ENCODE measurements around the gene HACD3. TPM values are rescaled to one million over a fixed set of nuclear protein-coding genes. Genes with fewer than 3 reads are reported as not detected.
A peak's percentile ranks its signal among the peaks of the same experiment; 100 is the strongest.

Gene HACD3
- total and polyA plus RNA-seq, 9 of the 15 experiments (the other 6 are each of a cell fraction or from before 2014, with no cell fraction given), result 48.1 to 117 (median 72.8) TPM

DNA sequence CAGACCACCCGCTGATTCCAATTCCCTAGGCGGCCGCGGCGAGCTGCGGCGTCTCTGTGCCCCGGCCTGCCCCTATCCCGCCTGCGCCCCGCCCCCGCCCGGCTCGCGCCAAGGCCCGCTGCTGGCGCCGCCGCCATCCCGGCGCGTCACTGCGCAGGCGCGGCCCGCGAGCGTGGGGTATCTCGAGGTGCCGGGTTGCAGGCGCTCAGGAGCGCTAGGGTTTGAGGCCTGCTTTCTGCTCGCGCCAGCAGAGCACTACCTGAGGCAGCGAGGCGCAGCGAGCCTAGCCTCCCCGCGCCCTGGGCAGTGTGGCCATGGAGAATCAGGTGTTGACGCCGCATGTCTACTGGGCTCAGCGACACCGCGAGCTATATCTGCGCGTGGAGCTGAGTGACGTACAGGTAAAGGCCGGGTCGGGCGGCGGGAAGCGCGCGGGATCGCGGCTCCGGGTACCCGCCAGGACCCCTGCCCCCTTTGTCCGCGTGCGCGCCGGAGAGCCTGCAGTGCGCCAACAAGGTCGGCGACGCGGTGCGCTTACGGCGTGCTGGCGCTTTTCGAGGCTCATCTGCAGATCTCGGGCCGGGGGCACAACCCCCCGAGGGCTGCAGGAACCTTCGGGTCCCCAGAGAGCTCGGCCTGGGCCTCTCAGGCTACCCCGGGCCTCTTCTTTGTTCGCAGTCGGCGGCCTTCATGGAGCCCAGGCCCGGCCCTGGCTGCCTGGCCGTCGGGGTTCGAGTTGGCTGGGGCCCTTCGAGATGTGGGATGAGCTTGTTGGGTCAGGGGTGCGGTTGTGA lies at the start of gene HACD3 (continued):
- TF ChIP-seq, protein P1, sequence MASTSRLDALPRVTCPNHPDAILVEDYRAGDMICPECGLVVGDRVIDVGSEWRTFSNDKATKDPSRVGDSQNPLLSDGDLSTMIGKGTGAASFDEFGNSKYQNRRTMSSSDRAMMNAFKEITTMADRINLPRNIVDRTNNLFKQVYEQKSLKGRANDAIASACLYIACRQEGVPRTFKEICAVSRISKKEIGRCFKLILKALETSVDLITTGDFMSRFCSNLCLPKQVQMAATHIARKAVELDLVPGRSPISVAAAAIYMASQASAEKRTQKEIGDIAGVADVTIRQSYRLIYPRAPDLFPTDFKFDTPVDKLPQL (IDR thresholded peaks at IDR 0.05; ENCODE audit: extremely low read depth, insufficient read length), result no peak
- no peak for TF ChIP-seq POLR3A (IDR thresholded peaks at IDR 0.05; ENCODE audit: borderline replicate concordance, extremely low read depth, insufficient read depth, insufficient read length)
- TF ChIP-seq, protein P2, sequence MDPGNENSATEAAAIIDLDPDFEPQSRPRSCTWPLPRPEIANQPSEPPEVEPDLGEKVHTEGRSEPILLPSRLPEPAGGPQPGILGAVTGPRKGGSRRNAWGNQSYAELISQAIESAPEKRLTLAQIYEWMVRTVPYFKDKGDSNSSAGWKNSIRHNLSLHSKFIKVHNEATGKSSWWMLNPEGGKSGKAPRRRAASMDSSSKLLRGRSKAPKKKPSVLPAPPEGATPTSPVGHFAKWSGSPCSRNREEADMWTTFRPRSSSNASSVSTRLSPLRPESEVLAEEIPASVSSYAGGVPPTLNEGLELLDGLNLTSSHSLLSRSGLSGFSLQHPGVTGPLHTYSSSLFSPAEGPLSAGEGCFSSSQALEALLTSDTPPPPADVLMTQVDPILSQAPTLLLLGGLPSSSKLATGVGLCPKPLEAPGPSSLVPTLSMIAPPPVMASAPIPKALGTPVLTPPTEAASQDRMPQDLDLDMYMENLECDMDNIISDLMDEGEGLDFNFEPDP (CRISPR knock-in tag; IDR thresholded peaks at IDR 0.05), result 0 out of 2 replicates have a peak, but pooled peaks have one; percentile 53
- no peak for TF ChIP-seq FIP1L1 (IDR thresholded peaks at IDR 0.05; ENCODE audit: low read depth, low read length, poor library complexity, severe bottlenecking)
- TF ChIP-seq BRD4 (IDR thresholded peaks at IDR 0.05), result 0 out of 2 replicates have a peak, but pooled peaks have one; percentile 52
- 0 out of 2 replicates have a peak, but pooled peaks have one; percentile 55 for TF ChIP-seq GATAD2B (IDR thresholded peaks at IDR 0.05; ENCODE audit: borderline replicate concordance)
- TF ChIP-seq ESRRB (CRISPR knock-in tag; IDR thresholded peaks at IDR 0.05; ENCODE audit: borderline replicate concordance), result no peak
- no peak for TF ChIP-seq MEF2A (IDR thresholded peaks at IDR 0.05; ENCODE audit: control insufficient read depth, low read depth, low read length)
- peak; percentile 71; the same call in 1 of the 2 replicates for TF ChIP-seq IRF2 (CRISPR knock-in tag; IDR thresholded peaks at IDR 0.05)
- peak; percentile 60 for TF ChIP-seq POLR2B (IDR thresholded peaks at IDR 0.05; ENCODE audit: low read depth, partially characterized antibody)
- TF ChIP-seq NR2C1 (IDR thresholded peaks at IDR 0.05), result no peak
- TF ChIP-seq NR2C1 (tag; IDR thresholded peaks at IDR 0.05), result no peak
- TF ChIP-seq, protein P3, sequence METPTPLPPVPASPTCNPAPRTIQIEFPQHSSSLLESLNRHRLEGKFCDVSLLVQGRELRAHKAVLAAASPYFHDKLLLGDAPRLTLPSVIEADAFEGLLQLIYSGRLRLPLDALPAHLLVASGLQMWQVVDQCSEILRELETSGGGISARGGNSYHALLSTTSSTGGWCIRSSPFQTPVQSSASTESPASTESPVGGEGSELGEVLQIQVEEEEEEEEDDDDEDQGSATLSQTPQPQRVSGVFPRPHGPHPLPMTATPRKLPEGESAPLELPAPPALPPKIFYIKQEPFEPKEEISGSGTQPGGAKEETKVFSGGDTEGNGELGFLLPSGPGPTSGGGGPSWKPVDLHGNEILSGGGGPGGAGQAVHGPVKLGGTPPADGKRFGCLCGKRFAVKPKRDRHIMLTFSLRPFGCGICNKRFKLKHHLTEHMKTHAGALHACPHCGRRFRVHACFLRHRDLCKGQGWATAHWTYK (CRISPR knock-in tag; IDR thresholded peaks at IDR 0.05), result peak; percentile 61; the same call in 1 of the 2 replicates
- no peak for TF ChIP-seq ZNF12 (CRISPR knock-in tag; IDR thresholded peaks at IDR 0.05)
- TF ChIP-seq RBFOX2 (IDR thresholded peaks at IDR 0.05; ENCODE audit: low read depth, low read length), result peak; percentile 90
- TF ChIP-seq MEF2D (tag; conservative IDR thresholded peaks at IDR 0.05; ENCODE audit: low read depth), result no peak
- TF ChIP-seq SOX6 (IDR thresholded peaks at IDR 0.05), result no peak
- no peak for TF ChIP-seq FOXJ3 (CRISPR knock-in tag; IDR thresholded peaks at IDR 0.05)
- no peak for TF ChIP-seq SRSF7 (optimal IDR thresholded peaks at IDR 0.05; ENCODE audit: low read depth, low read length)
- TF ChIP-seq, protein P4, sequence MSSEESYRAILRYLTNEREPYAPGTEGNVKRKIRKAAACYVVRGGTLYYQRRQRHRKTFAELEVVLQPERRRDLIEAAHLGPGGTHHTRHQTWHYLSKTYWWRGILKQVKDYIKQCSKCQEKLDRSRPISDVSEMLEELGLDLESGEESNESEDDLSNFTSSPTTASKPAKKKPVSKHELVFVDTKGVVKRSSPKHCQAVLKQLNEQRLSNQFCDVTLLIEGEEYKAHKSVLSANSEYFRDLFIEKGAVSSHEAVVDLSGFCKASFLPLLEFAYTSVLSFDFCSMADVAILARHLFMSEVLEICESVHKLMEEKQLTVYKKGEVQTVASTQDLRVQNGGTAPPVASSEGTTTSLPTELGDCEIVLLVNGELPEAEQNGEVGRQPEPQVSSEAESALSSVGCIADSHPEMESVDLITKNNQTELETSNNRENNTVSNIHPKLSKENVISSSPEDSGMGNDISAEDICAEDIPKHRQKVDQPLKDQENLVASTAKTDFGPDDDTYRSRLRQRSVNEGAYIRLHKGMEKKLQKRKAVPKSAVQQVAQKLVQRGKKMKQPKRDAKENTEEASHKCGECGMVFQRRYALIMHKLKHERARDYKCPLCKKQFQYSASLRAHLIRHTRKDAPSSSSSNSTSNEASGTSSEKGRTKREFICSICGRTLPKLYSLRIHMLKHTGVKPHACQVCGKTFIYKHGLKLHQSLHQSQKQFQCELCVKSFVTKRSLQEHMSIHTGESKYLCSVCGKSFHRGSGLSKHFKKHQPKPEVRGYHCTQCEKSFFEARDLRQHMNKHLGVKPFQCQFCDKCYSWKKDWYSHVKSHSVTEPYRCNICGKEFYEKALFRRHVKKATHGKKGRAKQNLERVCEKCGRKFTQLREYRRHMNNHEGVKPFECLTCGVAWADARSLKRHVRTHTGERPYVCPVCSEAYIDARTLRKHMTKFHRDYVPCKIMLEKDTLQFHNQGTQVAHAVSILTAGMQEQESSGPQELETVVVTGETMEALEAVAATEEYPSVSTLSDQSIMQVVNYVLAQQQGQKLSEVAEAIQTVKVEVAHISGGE (CRISPR knock-in tag; IDR thresholded peaks at IDR 0.05), result 0 out of 6 replicates have a peak, but pooled peaks of 1 of the 3 experiments have one; percentile 0

Measured in K562 (cell line).